ENCODE data around the gene RBM42. TPM values are rescaled to one million over a fixed set of nuclear protein-coding genes. Genes with fewer than 3 reads are reported as not detected.

Gene RBM42
- total RNA-seq, 1 experiment from 2014 or later: 110 TPM

DNA sequence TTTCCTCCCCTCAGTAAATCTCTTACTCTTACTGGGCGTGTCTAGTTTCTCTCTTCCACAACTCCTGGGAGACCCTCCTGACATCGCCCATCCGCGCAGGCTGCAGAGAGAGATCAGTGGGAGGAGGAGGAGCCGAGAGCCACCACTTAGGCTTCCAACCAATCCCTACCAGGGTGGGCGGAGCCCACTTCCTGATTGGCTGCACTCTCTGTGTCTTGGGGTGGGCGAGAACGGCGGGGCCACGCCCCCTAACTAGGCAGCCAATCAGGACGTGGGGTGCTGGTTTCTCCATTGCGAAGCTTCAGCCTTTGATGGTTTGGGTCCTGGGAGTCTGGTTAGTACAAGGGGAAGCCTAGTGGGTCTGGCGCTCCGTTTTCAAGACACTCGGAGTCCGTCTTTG lies 43.0 kb upstream of the RBM42 start, which contains the start of gene PMIS2:
PMIS2 (plus strand) TSS at position 326 of the 400 bp plus-strand sequence. CDS start 87 bp downstream, outside the sequence.
- Histone ChIP-seq H3K79me2 (ENCODE audit: low read depth) (no peaks in the 10 kb centered on the region), H3K27me3 (ENCODE audit: insufficient read depth, low read depth) (peaks cover 53% of the 10 kb centered on the region), H2AFZ (no peak within 1 kb of the TSS), H3K4me1 (replicated peaks; ENCODE audit: insufficient read depth) (no peaks in the 10 kb centered on the region), H3K36me3 (ENCODE audit: low read depth) (no peaks in the 10 kb centered on the region), H3K27ac (no peak within 1 kb of the TSS), H3K4me2 (no peak within 1 kb of the TSS), H3K9me2 (ENCODE audit: insufficient read depth) (no peaks in the 10 kb centered on the region), H3K4me3 (no peak within 1 kb of the TSS), H3K9me3 (ENCODE audit: insufficient read depth, low read depth) (no peaks in the 10 kb centered on the region), H3F3A (ENCODE audit: insufficient read depth, low read depth) (no peaks in the 10 kb centered on the region), H4K20me1 (ENCODE audit: insufficient read depth) (no peaks in the 10 kb centered on the region)
- ChIA-PET POLR2A (ENCODE audit: unreplicated experiment) (no interaction called here), CTCF (no interaction called here)
- TF ChIP-seq, protein P1, sequence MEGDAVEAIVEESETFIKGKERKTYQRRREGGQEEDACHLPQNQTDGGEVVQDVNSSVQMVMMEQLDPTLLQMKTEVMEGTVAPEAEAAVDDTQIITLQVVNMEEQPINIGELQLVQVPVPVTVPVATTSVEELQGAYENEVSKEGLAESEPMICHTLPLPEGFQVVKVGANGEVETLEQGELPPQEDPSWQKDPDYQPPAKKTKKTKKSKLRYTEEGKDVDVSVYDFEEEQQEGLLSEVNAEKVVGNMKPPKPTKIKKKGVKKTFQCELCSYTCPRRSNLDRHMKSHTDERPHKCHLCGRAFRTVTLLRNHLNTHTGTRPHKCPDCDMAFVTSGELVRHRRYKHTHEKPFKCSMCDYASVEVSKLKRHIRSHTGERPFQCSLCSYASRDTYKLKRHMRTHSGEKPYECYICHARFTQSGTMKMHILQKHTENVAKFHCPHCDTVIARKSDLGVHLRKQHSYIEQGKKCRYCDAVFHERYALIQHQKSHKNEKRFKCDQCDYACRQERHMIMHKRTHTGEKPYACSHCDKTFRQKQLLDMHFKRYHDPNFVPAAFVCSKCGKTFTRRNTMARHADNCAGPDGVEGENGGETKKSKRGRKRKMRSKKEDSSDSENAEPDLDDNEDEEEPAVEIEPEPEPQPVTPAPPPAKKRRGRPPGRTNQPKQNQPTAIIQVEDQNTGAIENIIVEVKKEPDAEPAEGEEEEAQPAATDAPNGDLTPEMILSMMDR (conservative IDR thresholded peaks at IDR 0.05): no peak
- no peak for TF ChIP-seq EZH2 (IDR thresholded peaks at IDR 0.05; ENCODE audit: low read depth)
- no peak for DNase-seq
- BruUV-seq (replicated peaks): no TSS peak
- intact Hi-C loops (cut with micrococcal nuclease; ENCODE audit: unreplicated experiment): no loop called here

- H3K9me2 ChIP-seq (ENCODE audit: insufficient read depth): no peaks in the 10 kb centered on the region
- intact Hi-C loops (cut with micrococcal nuclease; ENCODE audit: unreplicated experiment): no loop called here
- H3K4me2 ChIP-seq: no peak overlapping the region
- no peak overlapping the region for H2AFZ ChIP-seq
- H3K4me3 ChIP-seq: no peak overlapping the region
- no peaks in the 10 kb centered on the region for H4K20me1 ChIP-seq (ENCODE audit: insufficient read depth)
- POLR2A ChIA-PET (ENCODE audit: unreplicated experiment): interaction anchor here (0.6 kb wide), 1 partner anchor 61 kb away, joined by 7 read pairs; the partner anchor contains the start of gene COX6B1
- H3K27ac ChIP-seq: no peak overlapping the region
- CTCF ChIA-PET: no interaction called here
- BruUV-seq (replicated peaks): no TSS peak
- no peak for DNase-seq
- H3K36me3 ChIP-seq (ENCODE audit: low read depth): no peaks in the 10 kb centered on the region
- TF ChIP-seq, protein P1 (conservative IDR thresholded peaks at IDR 0.05): no peak
- TF ChIP-seq EZH2 (IDR thresholded peaks at IDR 0.05; ENCODE audit: low read depth): no peak
- H3K9me3 ChIP-seq (ENCODE audit: insufficient read depth, low read depth): no peaks in the 10 kb centered on the region
- no peaks in the 10 kb centered on the region for H3F3A ChIP-seq (ENCODE audit: insufficient read depth, low read depth)
- no peaks in the 10 kb centered on the region for H3K79me2 ChIP-seq (ENCODE audit: low read depth)
- H3K4me1 ChIP-seq (replicated peaks; ENCODE audit: insufficient read depth): no peaks in the 10 kb centered on the region
- peaks cover 44% of the 10 kb centered on the region for H3K27me3 ChIP-seq (ENCODE audit: insufficient read depth, low read depth)
Measured at GRCh38 chr19:35587321-35587720, 41.5 kb upstream of the RBM42 start.

DNA sequence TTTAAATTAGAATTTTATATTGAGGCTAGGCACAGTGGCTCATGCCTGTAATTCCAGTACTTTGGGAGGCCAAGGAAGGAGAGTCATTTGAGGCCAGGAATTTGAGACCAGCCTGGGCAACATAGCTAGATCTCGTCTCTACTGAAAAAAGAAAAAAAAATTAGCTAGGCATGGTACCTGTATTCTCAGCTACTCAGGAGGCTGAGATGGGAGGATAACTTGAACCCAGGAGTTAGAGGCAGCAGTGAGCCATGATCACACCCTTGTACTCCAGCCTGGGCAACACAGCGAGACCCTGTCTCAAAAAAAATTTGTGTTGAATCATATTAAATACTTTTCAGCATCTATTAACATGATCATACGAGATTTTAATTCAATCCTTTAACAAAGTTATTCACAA lies 38.0 kb upstream of the RBM42 start:
- Histone ChIP-seq H3K36me3 (ENCODE audit: low read depth) (no peaks in the 10 kb centered on the region), H3K4me3 (no peak overlapping the region), H2AFZ (no peak overlapping the region), H3K27ac (no peak overlapping the region), H3K4me2 (no peak overlapping the region), H3K9me2 (ENCODE audit: insufficient read depth) (no peaks in the 10 kb centered on the region), H3K4me1 (replicated peaks; ENCODE audit: insufficient read depth) (no peaks in the 10 kb centered on the region), H3F3A (ENCODE audit: insufficient read depth, low read depth) (no peaks in the 10 kb centered on the region), H4K20me1 (ENCODE audit: insufficient read depth) (no peaks in the 10 kb centered on the region), H3K79me2 (ENCODE audit: low read depth) (no peaks in the 10 kb centered on the region), H3K27me3 (ENCODE audit: insufficient read depth, low read depth) (peaks cover 11% of the 10 kb centered on the region; the same call in 1 of the 2 replicates), H3K9me3 (ENCODE audit: insufficient read depth, low read depth) (no peaks in the 10 kb centered on the region)
- ChIA-PET CTCF (interaction anchor here (0.7 kb wide), 1 partner anchor 387 kb away, joined by 9 read pairs; no protein-coding TSS in a partner anchor), POLR2A (ENCODE audit: unreplicated experiment) (no interaction called here)
- intact Hi-C loops (cut with micrococcal nuclease; ENCODE audit: unreplicated experiment): no loop called here
- BruUV-seq (replicated peaks): no TSS peak
- TF ChIP-seq, protein P1 (conservative IDR thresholded peaks at IDR 0.05): no peak
- no peak for TF ChIP-seq EZH2 (IDR thresholded peaks at IDR 0.05; ENCODE audit: low read depth)
- DNase-seq: no peak
